GM21528 (cell line): ENCODE data around the gene KLHL7.

ENCODE experiments used
- ATAC-seq: cut with Tn5 transposase; IDR thresholded peaks from one replicate; pipeline ENCODE4 v1.9.1; 2021; ENCODE audit warnings: mild to moderate bottlenecking, moderate library complexity; ENCODE audit not compliant: unreplicated experiment, low FRiP score

KLHL7 gene

GRCh38 chr7:23105644-23106056, at the start of gene KLHL7:
Gene KLHL7 (plus strand): TSS chr7:23105785. CDS start chr7:23106027, 242 bp downstream.
- peak; percentile 96 for ATAC-seq

- ATAC-seq = no peak
Measured at GRCh38 chr7:23058408-23059096, 47.0 kb upstream of the KLHL7 start.

- ATAC-seq = no peak
Measured at GRCh38 chr7:23061327-23061726, 44.3 kb upstream of the KLHL7 start.

GRCh38 chr7:23062452-23062851, 43.1 kb upstream of the KLHL7 start:
- no peak for ATAC-seq

- ATAC-seq = no peak
Measured at GRCh38 chr7:23065974-23066373, 39.6 kb upstream of the KLHL7 start.

- no peak for ATAC-seq
Measured at GRCh38 chr7:23067271-23067670, 38.3 kb upstream of the KLHL7 start.

GRCh38 chr7:23072048-23072447, 33.5 kb upstream of the KLHL7 start:
- no peak for ATAC-seq

GRCh38 chr7:23072922-23073321, 32.7 kb upstream of the KLHL7 start:
- no peak for ATAC-seq

GRCh38 chr7:23074443-23075261, 30.9 kb upstream of the KLHL7 start:
- ATAC-seq = no peak

GRCh38 chr7:23075571-23075970, 30.0 kb upstream of the KLHL7 start:
- ATAC-seq = no peak

GRCh38 chr7:23076772-23077171, 28.8 kb upstream of the KLHL7 start:
- ATAC-seq = no peak

GRCh38 chr7:23093111-23093510, 12.5 kb upstream of the KLHL7 start:
- no peak for ATAC-seq

GRCh38 chr7:23093546-23093945, 12.0 kb upstream of the KLHL7 start:
- ATAC-seq = no peak

GRCh38 chr7:23096518-23097290, 8.9 kb upstream of the KLHL7 start:
- no peak for ATAC-seq

- no peak for ATAC-seq
Measured at GRCh38 chr7:23098029-23098428, 7.6 kb upstream of the KLHL7 start.

GRCh38 chr7:23098460-23098859, 7.1 kb upstream of the KLHL7 start:
- no peak for ATAC-seq

- no peak for ATAC-seq
Measured at GRCh38 chr7:23100697-23101096, 4.9 kb upstream of the KLHL7 start.

- peak; percentile 38 for ATAC-seq
Measured at GRCh38 chr7:23105086-23105643, 420 bp upstream of the KLHL7 start.

- ATAC-seq = peak; percentile 51
Measured at GRCh38 chr7:23106057-23106822, 655 bp downstream of the KLHL7 start.
